ENCODE results near the gene LPP. TPM values are rescaled to one million over a fixed set of nuclear protein-coding genes. Genes with fewer than 3 reads are reported as not detected.

The LPP gene
- total RNA-seq, 1 donor from 2014 or later: 109 TPM

- intact Hi-C loops (cut with micrococcal nuclease): no loop called here
- DNase-seq (no peak), ATAC-seq (no peak)
Observed at GRCh38 chr3:188209740-188210139, 55.8 kb downstream of the LPP start.

DNA sequence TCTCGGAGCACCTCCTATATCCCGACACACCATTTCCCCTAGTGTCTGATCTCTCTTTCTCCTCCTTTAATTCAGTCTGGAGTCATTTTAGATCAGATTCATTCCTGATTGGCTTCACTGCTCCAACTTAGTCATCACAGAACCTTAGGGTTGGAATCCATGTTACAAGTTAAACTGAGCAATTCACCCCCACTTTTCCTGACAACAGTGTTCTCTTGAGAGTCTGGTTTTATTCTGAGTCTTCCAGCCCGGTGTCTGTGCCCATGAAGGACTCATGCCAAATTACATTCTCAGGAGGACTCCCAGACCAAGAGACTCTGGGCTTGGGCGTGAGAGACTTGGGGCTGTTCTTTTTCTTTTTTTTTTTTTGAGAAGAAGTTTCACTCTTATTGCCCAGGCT lies 57.5 kb downstream of the LPP start:
- no peak for DNase-seq
- ATAC-seq: no peak
- intact Hi-C loops (cut with micrococcal nuclease): no loop called here

DNA sequence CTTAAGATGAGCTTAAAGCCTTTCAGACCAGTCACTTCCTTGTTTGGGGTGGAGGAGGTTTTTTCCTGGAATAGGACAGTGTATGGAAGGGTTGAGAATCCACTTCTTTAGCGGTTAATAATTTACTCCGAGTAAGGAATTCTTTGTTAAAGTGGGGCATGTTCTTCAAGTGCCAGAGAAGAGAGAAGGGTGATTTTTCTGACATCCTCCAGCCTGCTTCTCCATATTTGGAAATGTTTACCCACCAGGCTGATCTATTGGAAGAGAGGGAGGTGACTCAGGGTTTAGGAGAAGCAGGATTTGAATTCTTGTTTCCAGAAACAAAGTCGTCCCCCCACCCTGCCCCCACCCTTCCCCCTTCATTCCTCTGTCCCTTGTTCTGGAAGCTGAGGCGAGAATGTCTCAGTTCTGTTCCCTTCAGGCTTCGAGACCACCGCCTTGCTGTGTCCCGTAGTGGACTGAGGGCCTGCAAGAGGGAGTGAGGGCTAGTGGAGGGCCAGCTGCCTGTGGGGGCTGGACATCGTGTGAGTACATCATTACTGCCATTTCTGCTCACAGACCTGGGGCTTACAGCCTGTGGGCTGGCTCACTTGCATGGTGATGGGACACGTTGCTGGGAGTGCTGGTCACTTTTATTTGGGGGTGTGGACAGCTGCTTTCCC lies 58.5 kb downstream of the LPP start:
- intact Hi-C loops (cut with micrococcal nuclease): no loop called here
- DNase-seq (no peak), ATAC-seq (no peak)

- intact Hi-C loops (cut with micrococcal nuclease): no loop called here
- DNase-seq: no peak
- peak; percentile 17 for ATAC-seq
Observed at GRCh38 chr3:188214442-188214841, 60.5 kb downstream of the LPP start.

DNA sequence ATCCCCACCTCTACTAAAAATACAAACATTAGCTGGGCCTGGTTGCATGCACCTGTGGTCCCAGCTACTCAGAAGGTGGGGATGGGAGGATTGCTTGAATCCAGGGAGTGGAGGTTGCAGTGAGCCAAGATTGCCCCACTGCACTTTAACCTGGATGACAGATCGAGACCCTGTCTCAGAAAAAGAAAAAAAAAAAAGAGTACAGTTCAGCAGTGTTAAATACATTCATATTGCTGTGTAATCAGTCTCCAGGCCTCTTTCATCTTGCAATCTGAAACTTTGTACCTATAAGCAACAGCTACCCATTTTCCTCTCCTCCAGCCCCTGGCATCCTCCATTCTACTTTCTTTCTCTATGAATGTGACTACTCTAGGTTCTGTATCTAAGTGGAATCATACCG lies 61.2 kb downstream of the LPP start:
- no peak for DNase-seq
- intact Hi-C loops (cut with micrococcal nuclease): no loop called here
- no peak for ATAC-seq

GRCh38 chr3:188217011-188217463 lies 63.1 kb downstream of the LPP start:
- DNase-seq (no peak), ATAC-seq (no peak)
- intact Hi-C loops (cut with micrococcal nuclease): no loop called here

DNA sequence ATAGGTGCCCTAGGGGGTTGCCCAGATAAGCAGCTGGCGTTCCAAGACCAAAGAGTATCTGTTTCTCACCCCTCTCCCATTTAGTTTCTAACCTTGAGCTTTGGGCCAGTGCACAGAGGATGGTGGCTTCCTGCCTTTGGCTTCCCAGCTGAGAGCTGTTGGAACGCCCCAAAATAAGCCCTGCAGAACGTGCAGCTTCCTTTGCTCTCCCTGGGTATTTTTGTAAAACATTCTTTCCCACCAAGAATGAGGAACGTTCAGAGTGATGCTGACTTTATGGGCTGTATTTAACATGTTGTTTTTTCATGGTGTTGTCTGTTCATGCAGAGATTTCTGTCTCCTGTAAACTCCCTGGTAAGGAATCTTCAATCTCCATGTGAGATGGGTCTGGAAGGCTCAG lies 63.8 kb downstream of the LPP start:
- intact Hi-C loops (cut with micrococcal nuclease): no loop called here
- DNase-seq (no peak), ATAC-seq (no peak)

DNA sequence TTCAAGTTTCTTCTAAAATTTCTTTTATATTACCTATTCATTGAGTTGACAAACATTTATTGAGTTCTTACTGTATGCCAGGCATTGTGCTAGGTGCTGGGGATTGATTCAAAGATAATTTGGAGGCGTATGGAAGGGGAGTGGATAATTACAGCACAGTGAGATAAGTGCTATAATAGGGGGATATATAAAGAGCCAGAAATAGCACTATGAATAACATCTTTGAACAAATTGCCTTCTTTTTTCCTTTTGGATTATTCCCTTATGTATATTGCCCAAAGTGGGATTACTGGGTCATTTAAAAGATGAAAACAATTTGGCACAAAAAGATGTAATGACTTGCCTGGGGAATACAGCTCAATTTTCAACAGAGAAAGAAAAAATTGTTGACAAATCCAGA lies 64.6 kb downstream of the LPP start:
- intact Hi-C loops (cut with micrococcal nuclease): no loop called here
- no peak for ATAC-seq
- no peak for DNase-seq

DNA sequence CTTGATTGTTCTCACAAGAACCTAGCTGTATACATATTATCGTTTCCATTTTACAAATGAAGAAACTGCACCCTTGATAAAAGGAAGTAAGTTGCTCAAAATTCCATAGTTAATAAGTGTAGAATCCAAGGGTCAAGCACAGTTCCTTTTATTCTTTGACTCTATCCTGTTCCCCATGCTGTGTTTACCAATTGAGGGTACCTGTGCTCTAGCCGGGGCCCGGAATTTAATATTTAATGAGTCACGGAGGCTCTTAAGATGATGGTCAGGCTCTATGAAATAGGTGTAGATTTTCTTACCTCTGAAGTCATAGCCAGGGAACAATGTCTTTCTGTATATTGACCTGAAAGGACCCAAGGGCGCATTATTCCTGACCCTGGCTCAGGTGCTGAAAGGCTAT lies 65.2 kb downstream of the LPP start:
- intact Hi-C loops (cut with micrococcal nuclease): no loop called here
- DNase-seq: no peak
- no peak for ATAC-seq

DNA sequence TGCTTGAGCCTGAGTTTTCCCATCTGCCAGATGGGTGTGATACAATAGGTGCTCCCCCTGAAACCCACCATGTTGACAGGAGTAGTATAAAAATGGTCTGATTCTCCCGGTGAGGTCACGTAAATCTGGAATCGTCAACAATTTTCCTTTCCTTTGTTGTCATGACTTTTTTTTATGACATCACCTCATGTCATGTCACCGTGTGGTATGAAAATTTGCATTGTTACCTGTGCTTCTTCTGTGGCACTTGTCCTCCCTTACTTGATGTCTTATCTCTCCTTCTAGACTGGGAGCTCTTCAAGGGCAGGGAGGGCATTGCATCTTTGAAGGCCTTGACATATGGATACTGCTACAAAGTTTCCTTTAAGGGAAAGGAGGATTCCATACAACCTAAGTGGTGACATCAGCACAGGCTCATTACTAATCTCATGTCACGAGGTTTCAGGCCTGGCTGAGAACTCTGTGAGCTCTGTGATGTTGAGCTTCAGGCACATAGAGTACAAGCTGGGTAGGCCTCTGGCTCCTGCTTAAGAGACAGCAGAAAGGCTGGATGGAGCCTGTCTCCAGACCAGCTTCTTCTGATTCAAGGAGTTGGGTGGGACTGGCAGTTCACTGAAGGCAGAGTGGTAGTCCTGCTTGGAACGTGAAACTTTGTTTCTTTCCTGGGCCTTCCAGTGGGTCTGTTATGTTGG lies 66.3 kb downstream of the LPP start:
- intact Hi-C loops (cut with micrococcal nuclease): no loop called here
- DNase-seq: no peak
- ATAC-seq: peak; percentile 51

DNA sequence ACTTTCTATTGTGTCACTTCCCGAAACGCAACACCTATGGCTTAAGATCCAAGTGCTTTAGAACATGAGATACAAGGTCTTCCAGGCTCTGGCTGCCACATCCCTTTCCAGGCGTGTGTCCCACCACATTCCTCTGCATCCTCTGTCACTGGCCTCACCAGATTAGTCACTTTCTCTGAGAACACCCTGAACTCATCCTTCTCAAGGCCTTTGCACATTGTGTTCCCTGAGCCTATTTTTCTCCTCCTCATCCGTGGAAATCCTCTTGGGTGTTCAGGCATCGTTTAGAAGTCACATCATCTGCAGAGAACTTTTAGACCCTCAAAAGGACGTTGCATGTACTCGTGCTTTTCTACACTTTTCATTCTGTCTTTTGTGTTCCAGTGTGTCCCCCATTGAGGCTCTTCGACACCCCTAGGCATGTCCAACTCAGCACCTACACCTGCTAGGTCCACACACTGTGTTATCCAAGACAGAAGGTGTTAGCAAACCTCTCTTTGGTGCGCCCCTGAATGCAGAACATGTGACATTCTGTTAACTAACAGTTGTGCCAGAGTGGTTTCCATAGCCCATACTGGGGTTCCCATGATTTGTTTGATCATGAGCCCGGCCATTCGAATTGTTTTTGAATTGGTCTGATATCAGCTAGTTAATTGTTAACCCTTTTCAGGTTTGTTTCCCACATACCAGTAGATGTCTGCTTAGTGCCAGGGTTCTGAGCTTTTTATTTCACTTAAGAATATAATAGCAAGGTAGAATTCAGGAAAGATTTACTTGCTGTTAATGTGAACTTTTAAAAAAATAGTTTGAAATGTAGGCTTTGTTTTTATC lies 67.2 kb downstream of the LPP start:
- intact Hi-C loops (cut with micrococcal nuclease): no loop called here

DNA sequence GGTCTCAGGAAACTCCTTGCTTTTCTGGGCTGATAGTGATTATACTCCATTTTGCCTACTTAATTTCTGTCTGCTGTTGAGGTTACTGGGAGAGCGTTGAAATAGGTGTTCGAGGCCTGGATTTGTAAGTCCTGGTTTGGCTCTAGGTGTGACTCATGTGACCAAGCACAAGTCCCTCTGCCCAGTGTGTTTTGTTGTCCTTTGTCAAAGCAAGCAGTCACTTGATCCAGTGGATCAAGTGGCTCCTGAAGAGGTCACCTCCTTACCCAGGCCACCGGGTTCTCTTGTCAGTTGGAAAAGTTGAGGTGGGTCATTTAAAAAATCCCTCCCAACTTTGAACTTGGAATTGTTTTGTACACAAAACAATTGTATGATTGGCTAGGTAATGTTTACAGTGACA lies 70.0 kb downstream of the LPP start:
- DNase-seq (no peak), ATAC-seq (no peak)
- intact Hi-C loops (cut with micrococcal nuclease): no loop called here

More for the DNA sequence above, 67.2 kb downstream of the LPP start:
- ATAC-seq: peak; percentile 89
- DNase-seq: peak; percentile 47

GRCh38 chr3:188227442-188227841 lies 73.5 kb downstream of the LPP start:
- ATAC-seq: no peak
- intact Hi-C loops (cut with micrococcal nuclease): no loop called here
- no peak for DNase-seq

DNA sequence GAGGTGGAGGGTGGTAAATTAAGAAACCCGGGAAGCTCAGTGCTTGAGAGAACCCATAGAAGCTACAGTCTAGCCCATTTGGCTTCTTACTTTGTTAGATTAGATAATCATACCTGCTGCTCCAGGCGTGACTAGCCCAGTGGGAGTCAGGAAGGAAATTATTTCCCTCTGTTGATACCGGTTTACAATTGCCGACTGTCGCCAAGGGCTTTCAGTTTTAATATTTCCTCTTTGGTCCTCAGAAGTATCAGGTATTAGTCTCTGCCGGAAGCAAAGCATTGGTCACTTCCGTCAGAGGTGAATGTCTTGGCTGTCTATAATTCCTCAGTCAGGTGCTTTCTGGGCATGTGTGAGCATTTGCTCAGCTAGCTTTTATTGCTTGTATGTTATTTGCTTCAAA lies 75.2 kb downstream of the LPP start:
- intact Hi-C loops (cut with micrococcal nuclease): no loop called here
- no peak for DNase-seq
- no peak for ATAC-seq

GRCh38 chr3:188229726-188230125 lies 75.8 kb downstream of the LPP start:
- no peak for DNase-seq
- intact Hi-C loops (cut with micrococcal nuclease): no loop called here
- no peak for ATAC-seq

DNA sequence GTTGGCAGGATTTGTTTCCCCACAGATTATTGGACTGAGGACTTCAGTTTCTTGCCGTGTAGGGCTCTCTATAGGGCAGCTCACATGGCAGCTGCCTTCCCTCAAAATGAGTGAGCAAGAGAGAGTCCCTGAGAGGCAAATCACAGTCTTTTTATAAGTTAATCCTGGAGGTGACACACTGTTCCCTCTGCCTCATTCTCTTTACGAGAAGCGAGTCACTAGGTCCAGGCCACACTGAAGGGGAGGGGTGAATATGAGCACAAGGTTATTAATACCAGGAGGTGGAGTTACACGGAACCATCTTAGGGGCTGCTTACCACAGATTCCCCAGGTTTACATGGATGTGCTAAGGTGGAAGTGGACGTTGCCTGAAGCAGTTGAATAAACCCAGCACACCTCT lies 77.0 kb downstream of the LPP start:
- no peak for DNase-seq
- ATAC-seq: peak; percentile 89
- intact Hi-C loops (cut with micrococcal nuclease): no loop called here

DNA sequence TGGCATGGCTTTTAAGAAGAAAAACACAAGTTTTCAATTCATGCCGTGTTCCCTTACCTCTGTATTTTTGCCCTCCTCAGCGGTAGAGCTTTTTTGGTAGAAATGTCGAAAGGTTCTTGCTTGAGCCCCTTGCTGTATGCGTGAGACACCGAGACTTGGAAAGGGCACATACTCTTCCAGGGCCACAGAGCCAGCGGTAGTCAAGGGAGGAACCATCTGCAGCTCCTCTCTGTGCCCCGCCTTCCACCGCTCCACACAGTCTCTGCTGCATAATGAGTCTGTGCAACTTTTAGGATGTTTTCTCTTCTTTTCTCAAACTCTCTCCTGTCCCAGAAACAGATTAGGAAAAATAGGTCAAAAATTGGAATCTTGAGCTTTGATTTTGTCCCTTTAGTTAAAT lies 77.5 kb downstream of the LPP start:
- DNase-seq (no peak), ATAC-seq (peak; percentile 34)
- intact Hi-C loops (cut with micrococcal nuclease): no loop called here

DNA sequence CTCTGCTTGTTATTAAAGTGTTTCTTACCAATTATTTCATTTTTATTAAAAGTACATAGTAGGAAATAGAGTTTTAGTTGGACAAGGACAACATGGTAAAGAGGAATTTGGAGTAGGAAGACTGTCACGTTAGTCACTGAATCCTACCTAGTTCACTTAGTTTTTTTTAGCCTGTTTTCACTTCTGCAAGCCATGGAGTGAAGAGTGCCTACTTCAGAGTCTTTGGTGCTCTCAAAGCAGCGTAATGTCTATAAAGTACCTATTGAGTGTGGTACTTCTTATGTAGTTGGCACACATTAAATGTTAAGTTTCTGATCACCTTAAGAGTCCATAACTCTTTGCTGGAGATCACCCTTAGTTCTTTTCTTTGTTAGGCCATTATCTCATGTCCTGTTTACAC lies 78.7 kb downstream of the LPP start:
- no peak for ATAC-seq
- no peak for DNase-seq
- intact Hi-C loops (cut with micrococcal nuclease): no loop called here

DNA sequence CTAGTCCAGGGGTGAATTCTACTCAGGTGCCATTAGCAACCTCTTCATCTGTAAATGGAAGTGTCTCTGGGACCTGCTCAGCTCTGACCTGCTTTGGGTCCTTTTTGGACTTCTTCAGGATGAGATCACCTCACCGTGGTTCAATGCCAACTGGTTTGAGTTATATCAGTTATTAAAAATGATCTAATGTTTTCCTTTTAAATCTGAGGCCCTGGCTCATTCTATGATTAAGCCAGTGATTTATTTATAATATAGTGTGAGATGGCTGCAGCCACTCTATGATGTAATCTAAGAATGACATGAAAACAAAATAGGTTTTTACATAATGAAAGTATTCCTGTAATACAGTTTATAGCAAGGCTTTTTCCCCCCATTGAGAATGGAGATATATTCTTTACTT lies 79.4 kb downstream of the LPP start:
- intact Hi-C loops (cut with micrococcal nuclease): no loop called here
- no peak for DNase-seq
- no peak for ATAC-seq

- intact Hi-C loops (cut with micrococcal nuclease): no loop called here
- ATAC-seq (no peak), DNase-seq (no peak)
Observed at GRCh38 chr3:188234132-188234531, 80.2 kb downstream of the LPP start.

Data from left ventricle myocardium superior (tissue), 1 donor.